Fibroblast of skin of right biceps (primary cell): ENCODE measurements around the gene TRAM2.

Source experiments
- DNase-seq: peaks from one replicate; pipeline ENCODE4 v3.0.0-alpha.2; 2013

The TRAM2 gene

GRCh38 chr6:52544602-52545405 lies 32.1 kb downstream of the TRAM2 start:
- no peak for DNase-seq

GRCh38 chr6:52543729-52544601 lies 32.9 kb downstream of the TRAM2 start:
- DNase-seq, result peak; percentile 77

- no peak for DNase-seq
Observed at GRCh38 chr6:52543262-52543661, 33.6 kb downstream of the TRAM2 start.

- DNase-seq, result no peak
Observed at GRCh38 chr6:52541135-52541534, 35.7 kb downstream of the TRAM2 start.

- peak; percentile 74 for DNase-seq
Observed at GRCh38 chr6:52540286-52540902, 36.5 kb downstream of the TRAM2 start.

- peak; percentile 93 for DNase-seq
Observed at GRCh38 chr6:52539607-52540006, 37.3 kb downstream of the TRAM2 start.

GRCh38 chr6:52538901-52539354 lies 37.9 kb downstream of the TRAM2 start:
- peak; percentile 98 for DNase-seq

- no peak for DNase-seq
Observed at GRCh38 chr6:52538252-52538900, 38.5 kb downstream of the TRAM2 start.

GRCh38 chr6:52537001-52537753 lies 39.7 kb downstream of the TRAM2 start:
- DNase-seq, result no peak

GRCh38 chr6:52536424-52536916 lies 40.4 kb downstream of the TRAM2 start:
- DNase-seq, result no peak

- no peak for DNase-seq
Observed at GRCh38 chr6:52535711-52536423, 41.0 kb downstream of the TRAM2 start.

GRCh38 chr6:52534966-52535390 lies 41.9 kb downstream of the TRAM2 start:
- DNase-seq, result no peak

GRCh38 chr6:52534363-52534762 lies 42.5 kb downstream of the TRAM2 start:
- no peak for DNase-seq

GRCh38 chr6:52533491-52533890 lies 43.4 kb downstream of the TRAM2 start:
- no peak for DNase-seq

- peak; percentile 75 for DNase-seq
Observed at GRCh38 chr6:52532457-52532856, 44.4 kb downstream of the TRAM2 start.

- no peak for DNase-seq
Observed at GRCh38 chr6:52531834-52532233, 45.0 kb downstream of the TRAM2 start.

GRCh38 chr6:52531396-52531795 lies 45.5 kb downstream of the TRAM2 start:
- no peak for DNase-seq

- no peak for DNase-seq
Observed at GRCh38 chr6:52530351-52530750, 46.5 kb downstream of the TRAM2 start.

- no peak for DNase-seq
Observed at GRCh38 chr6:52529311-52529710, 47.5 kb downstream of the TRAM2 start.

- DNase-seq, result no peak
Observed at GRCh38 chr6:52527436-52527835, 49.4 kb downstream of the TRAM2 start.

- peak; percentile 80 for DNase-seq
Observed at GRCh38 chr6:52526634-52527033, 50.2 kb downstream of the TRAM2 start.
